ENCODE measurements around the gene ACOT7.

DNA sequence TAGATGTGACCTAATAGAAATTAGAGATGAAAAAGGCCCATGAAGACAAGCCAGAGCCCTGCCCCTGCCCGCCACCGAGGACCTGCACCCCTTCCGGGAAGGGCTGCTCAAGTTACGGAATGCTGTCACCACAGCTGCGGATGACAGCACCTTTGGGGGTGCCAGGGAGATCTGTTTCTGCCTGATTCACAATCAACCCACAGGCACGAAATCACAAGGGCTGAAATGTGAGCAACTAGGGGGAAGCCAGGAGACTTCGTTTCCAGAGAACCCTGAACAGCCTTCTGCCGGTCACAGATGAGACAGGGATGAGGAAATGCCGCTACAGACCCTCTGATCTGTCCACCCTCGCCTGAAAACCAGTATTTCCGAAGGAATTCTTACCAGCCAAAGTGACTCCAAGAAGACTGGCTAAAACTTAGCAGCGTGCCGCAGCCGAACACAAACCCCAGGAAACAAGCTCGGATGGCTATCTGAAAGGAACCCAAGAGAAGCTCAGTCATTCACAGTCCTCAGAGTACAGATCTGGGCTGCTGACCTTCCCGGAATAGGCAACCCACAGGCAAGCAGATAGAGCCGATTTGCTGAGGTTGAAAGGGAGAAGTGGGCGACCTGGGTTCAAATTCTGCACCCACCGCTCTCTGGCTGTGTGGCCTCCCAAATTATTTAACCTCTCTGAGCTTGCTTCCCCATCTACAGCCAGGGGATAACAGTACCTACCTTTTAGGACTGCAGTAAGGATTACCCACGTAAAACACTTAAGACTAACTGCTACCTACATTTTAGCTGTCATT, 158.9 kb downstream of the ACOT7 start:
- TF ChIP-seq, protein P1, sequence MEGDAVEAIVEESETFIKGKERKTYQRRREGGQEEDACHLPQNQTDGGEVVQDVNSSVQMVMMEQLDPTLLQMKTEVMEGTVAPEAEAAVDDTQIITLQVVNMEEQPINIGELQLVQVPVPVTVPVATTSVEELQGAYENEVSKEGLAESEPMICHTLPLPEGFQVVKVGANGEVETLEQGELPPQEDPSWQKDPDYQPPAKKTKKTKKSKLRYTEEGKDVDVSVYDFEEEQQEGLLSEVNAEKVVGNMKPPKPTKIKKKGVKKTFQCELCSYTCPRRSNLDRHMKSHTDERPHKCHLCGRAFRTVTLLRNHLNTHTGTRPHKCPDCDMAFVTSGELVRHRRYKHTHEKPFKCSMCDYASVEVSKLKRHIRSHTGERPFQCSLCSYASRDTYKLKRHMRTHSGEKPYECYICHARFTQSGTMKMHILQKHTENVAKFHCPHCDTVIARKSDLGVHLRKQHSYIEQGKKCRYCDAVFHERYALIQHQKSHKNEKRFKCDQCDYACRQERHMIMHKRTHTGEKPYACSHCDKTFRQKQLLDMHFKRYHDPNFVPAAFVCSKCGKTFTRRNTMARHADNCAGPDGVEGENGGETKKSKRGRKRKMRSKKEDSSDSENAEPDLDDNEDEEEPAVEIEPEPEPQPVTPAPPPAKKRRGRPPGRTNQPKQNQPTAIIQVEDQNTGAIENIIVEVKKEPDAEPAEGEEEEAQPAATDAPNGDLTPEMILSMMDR (IDR thresholded peaks at IDR 0.05; ENCODE audit: poor library complexity) = no peak
- TF ChIP-seq EZH2 (IDR thresholded peaks at IDR 0.05; ENCODE audit: borderline replicate concordance) = no peak
- TF ChIP-seq EZH2phosphoT487 (IDR thresholded peaks at IDR 0.05; ENCODE audit: low read depth, severe bottlenecking, unreplicated experiment) = no peak
